HG02623 (cell line): ENCODE results near the gene CEP57L1.

Source experiments
- ATAC-seq: cut with Tn5 transposase; IDR thresholded peaks from one replicate; pipeline ENCODE4 v1.9.1; 2021; ENCODE audit warnings: moderate library complexity; ENCODE audit not compliant: unreplicated experiment

Gene CEP57L1

GRCh38 chr6:109095036-109095834 is at the start of gene CEP57L1:
Gene CEP57L1, plus strand, starts transcription at chr6:109095507. Its CDS starts 49,715 bp downstream, at chr6:109145222.
- peak; percentile 65 for ATAC-seq

- no peak for ATAC-seq
Observed at GRCh38 chr6:109048176-109048575, 47.1 kb upstream of the CEP57L1 start.

- ATAC-seq, result no peak
Observed at GRCh38 chr6:109048670-109049415, 46.5 kb upstream of the CEP57L1 start.

- no peak for ATAC-seq
Observed at GRCh38 chr6:109050012-109050411, 45.3 kb upstream of the CEP57L1 start.

- ATAC-seq, result no peak
Observed at GRCh38 chr6:109050447-109051102, 44.7 kb upstream of the CEP57L1 start.

- ATAC-seq, result no peak
Observed at GRCh38 chr6:109051301-109052017, 43.8 kb upstream of the CEP57L1 start.

GRCh38 chr6:109052018-109052651 is 43.2 kb upstream of the CEP57L1 start:
- no peak for ATAC-seq

GRCh38 chr6:109052852-109053251 is 42.5 kb upstream of the CEP57L1 start:
- no peak for ATAC-seq

GRCh38 chr6:109053336-109053735 is 42.0 kb upstream of the CEP57L1 start:
- ATAC-seq, result no peak

GRCh38 chr6:109055771-109056235 is 39.5 kb upstream of the CEP57L1 start:
- ATAC-seq, result no peak

- ATAC-seq, result no peak
Observed at GRCh38 chr6:109056661-109057060, 38.6 kb upstream of the CEP57L1 start.

- no peak for ATAC-seq
Observed at GRCh38 chr6:109058620-109059019, 36.7 kb upstream of the CEP57L1 start.

- ATAC-seq, result no peak
Observed at GRCh38 chr6:109059153-109059552, 36.2 kb upstream of the CEP57L1 start.

GRCh38 chr6:109059571-109060021 is 35.7 kb upstream of the CEP57L1 start:
- ATAC-seq, result no peak

GRCh38 chr6:109060571-109060970 is 34.7 kb upstream of the CEP57L1 start:
- ATAC-seq, result no peak

- no peak for ATAC-seq
Observed at GRCh38 chr6:109062216-109062615, 33.1 kb upstream of the CEP57L1 start.

- no peak for ATAC-seq
Observed at GRCh38 chr6:109062767-109063352, 32.4 kb upstream of the CEP57L1 start.

GRCh38 chr6:109069746-109070145 is 25.6 kb upstream of the CEP57L1 start:
- no peak for ATAC-seq

- ATAC-seq, result no peak
Observed at GRCh38 chr6:109071125-109071917, 24.0 kb upstream of the CEP57L1 start.
